ENCODE data around the gene MDH1B. TPM values are rescaled to one million over a fixed set of nuclear protein-coding genes. Genes with fewer than 3 reads are reported as not detected.
A peak's percentile ranks its signal among the peaks of the same experiment; 100 is the strongest.
"Not testable (repeated sequence)": the region's sequence is repeated elsewhere in the genome, so short reads cannot be mapped to it uniquely, and the experiment has no call there.

Gene MDH1B
- total RNA-seq (2021) (2.7 and 4.1 TPM in 2 replicates), Bru-seq, nascent RNA (percentile 28 among the genes with signal in this experiment), BruChase-seq, experiment 1, labeled RNA remaining after a 2-hour chase (percentile 25 among the genes with signal in this experiment), BruChase-seq, experiment 2, labeled RNA remaining after a 6-hour chase (percentile 28 among the genes with signal in this experiment)
- long read RNA-seq, partial matches to known transcripts, result 7 of 7 reads
- long read RNA-seq, other reads (novel, unspliced or antisense), result 0 of 7 reads

DNA sequence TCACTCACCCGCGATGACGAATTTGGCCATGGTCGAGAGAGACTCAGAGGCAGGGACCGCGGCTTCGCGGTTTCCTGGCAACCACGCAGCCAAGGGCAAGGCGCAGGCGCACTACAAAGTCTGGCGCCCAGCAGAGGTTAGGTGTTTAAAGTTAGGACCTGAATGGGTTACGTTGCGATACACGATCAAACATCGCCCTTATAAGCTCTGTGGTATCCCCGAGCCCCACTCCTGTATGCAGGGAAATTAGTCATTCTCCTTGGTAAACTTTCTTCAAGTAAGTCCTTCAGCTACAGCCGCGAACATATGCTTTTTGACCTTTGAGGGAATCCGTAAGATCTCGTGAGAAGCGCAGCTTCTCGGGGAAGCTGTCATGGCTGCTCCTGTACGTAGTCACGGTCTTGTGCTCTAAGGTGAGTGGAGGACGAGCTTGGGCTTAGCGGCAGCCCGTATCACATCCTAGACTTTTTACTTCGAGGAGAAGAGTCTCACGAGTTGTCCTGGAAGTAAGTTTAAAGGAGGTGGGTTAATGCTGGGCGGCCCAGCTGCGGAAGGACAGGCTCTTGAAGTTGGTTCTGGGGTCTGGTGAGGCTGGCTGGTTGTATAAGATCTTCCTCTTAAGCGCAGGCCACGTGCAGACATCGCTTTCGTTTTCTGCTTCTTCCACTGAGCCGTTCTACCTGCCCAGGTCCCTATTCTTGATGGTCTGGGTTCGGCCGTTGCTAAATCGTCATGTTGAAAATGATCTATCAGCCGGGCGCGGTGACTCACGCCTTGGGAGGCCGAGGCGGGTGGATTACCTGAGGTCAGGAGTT, at the start of gene MDH1B, which contains the start of gene FASTKD2:
TSS of gene MDH1B (minus strand) at position 87 of the 815 bp plus-strand sequence. CDS start at position 30, 57 bp downstream.
TSS of gene FASTKD2 (plus strand) at position 365 of the 815 bp plus-strand sequence. CDS start 1,088 bp downstream, outside the sequence.
- ChIA-PET POLR2A (ENCODE audit: unreplicated experiment) (interaction anchor here (0.5 kb wide), 1 partner anchor 1603 kb away, joined by 9 read pairs; no protein-coding TSS in a partner anchor), CTCF (no interaction called here)

DNA sequence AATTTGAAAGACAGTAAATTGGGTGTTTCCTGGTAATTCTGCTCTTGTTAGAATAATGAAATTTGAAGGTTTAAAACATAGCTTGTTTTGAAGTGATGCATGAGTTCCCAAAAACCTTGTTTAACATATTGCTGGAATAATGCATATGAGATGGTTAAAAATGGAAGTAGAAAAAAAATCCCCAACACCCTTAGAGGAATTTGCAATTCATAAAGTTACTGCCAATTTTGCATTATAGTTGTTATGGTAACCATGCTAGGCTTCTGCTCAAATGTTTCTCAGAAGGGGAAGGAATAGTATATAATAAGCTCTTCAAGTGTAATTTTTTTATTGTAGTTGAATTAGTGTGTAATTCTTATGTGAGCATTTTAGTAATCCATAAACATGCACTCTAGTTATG, 49.4 kb upstream of the MDH1B start:
- Histone ChIP-seq H3K27me3 (ENCODE audit: insufficient read depth, low read depth) (no peaks in the 10 kb centered on the region), H3F3A (ENCODE audit: insufficient read depth, low read depth) (no peaks in the 10 kb centered on the region), H3K9me2 (ENCODE audit: insufficient read depth) (no peaks in the 10 kb centered on the region), H3K36me3 (ENCODE audit: low read depth) (no peaks in the 10 kb centered on the region), H3K4me1 (replicated peaks; ENCODE audit: insufficient read depth) (no peaks in the 10 kb centered on the region), H3K4me2 (no peak overlapping the region), H3K9me3 (ENCODE audit: insufficient read depth, low read depth) (no peaks in the 10 kb centered on the region), H3K79me2 (ENCODE audit: low read depth) (no peaks in the 10 kb centered on the region), H4K20me1 (ENCODE audit: insufficient read depth) (no peaks in the 10 kb centered on the region), H2AFZ (no peak overlapping the region), H3K27ac (no peak overlapping the region), H3K4me3 (no peak overlapping the region)
- intact Hi-C loops (cut with micrococcal nuclease; ENCODE audit: unreplicated experiment), result no loop called here
- CTCF ChIA-PET, result no interaction called here
- POLR2A ChIA-PET (ENCODE audit: unreplicated experiment), result interaction anchor here (0.7 kb wide), 1 partner anchor 206 kb away, joined by 3 read pairs; no protein-coding TSS in a partner anchor
- TF ChIP-seq EZH2 (IDR thresholded peaks at IDR 0.05; ENCODE audit: low read depth), result no peak
- TF ChIP-seq, protein P1, sequence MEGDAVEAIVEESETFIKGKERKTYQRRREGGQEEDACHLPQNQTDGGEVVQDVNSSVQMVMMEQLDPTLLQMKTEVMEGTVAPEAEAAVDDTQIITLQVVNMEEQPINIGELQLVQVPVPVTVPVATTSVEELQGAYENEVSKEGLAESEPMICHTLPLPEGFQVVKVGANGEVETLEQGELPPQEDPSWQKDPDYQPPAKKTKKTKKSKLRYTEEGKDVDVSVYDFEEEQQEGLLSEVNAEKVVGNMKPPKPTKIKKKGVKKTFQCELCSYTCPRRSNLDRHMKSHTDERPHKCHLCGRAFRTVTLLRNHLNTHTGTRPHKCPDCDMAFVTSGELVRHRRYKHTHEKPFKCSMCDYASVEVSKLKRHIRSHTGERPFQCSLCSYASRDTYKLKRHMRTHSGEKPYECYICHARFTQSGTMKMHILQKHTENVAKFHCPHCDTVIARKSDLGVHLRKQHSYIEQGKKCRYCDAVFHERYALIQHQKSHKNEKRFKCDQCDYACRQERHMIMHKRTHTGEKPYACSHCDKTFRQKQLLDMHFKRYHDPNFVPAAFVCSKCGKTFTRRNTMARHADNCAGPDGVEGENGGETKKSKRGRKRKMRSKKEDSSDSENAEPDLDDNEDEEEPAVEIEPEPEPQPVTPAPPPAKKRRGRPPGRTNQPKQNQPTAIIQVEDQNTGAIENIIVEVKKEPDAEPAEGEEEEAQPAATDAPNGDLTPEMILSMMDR (conservative IDR thresholded peaks at IDR 0.05), result no peak
- no peak for DNase-seq
- no TSS peak for BruUV-seq (replicated peaks)

More for the DNA sequence above, at the start of gene MDH1B, which contains the start of gene FASTKD2:
- Histone ChIP-seq H3K9me3 (ENCODE audit: insufficient read depth, low read depth) (no peaks in the 10 kb centered on the region), H2AFZ (peak within 1 kb of the TSS; percentile 96), H3K9me2 (ENCODE audit: insufficient read depth) (no peaks in the 10 kb centered on the region), H3F3A (ENCODE audit: insufficient read depth, low read depth) (no peaks in the 10 kb centered on the region), H3K4me2 (peak within 1 kb of the TSS; percentile 79), H3K4me3 (peak within 1 kb of the TSS; percentile 82), H4K20me1 (ENCODE audit: insufficient read depth) (no peaks in the 10 kb centered on the region), H3K4me1 (replicated peaks; ENCODE audit: insufficient read depth) (peaks cover 16% of the 10 kb centered on the region), H3K27ac (peak within 1 kb of the TSS; percentile 74), H3K27me3 (ENCODE audit: insufficient read depth, low read depth) (no peaks in the 10 kb centered on the region), H3K79me2 (ENCODE audit: low read depth) (peaks cover 27% of the 10 kb centered on the region), H3K36me3 (ENCODE audit: low read depth) (peaks cover 8% of the 10 kb centered on the region)
- no peak for TF ChIP-seq EZH2 (IDR thresholded peaks at IDR 0.05; ENCODE audit: low read depth)
- TF ChIP-seq, protein P1 (conservative IDR thresholded peaks at IDR 0.05), result no peak
- intact Hi-C loops (cut with micrococcal nuclease; ENCODE audit: unreplicated experiment), result loop anchor here (5.0 to 10.0 kb wide), 3 partner anchors 73 to 611 kb away; partner anchors contain the start of genes EEF1B2 and NDUFS1
- BruUV-seq (replicated peaks), result no TSS peak
- DNase-seq, result peak; percentile 73 to 79

DNA sequence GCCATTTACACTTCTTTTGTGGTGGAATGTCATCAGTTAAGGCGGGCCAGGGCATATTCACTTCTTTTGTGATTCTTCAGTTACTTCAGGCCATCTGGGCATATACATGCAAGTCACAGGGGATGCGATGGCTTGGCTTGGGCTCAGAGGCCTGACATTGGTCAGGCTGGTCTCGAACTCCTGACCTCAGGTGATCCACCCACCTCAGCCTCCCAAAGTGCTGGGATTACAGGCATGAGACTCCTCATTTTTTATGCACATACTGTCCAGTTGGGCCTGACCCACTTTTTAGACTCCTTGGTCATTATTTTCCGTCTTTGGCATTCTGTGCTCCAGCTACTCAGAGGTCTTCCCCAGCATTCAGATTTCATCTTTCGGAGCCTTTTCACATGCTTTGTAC, 47.3 kb upstream of the MDH1B start:
- H3K36me3 ChIP-seq (ENCODE audit: low read depth); H3K4me1 ChIP-seq (replicated peaks; ENCODE audit: insufficient read depth); CTCF ChIA-PET; H3K9me2 ChIP-seq (ENCODE audit: insufficient read depth); BruUV-seq (replicated peaks); POLR2A ChIA-PET (ENCODE audit: unreplicated experiment); intact Hi-C loops (cut with micrococcal nuclease; ENCODE audit: unreplicated experiment); H3K79me2 ChIP-seq (ENCODE audit: low read depth); H2AFZ ChIP-seq; H3K27me3 ChIP-seq (ENCODE audit: insufficient read depth, low read depth); DNase-seq; H3F3A ChIP-seq (ENCODE audit: insufficient read depth, low read depth); H3K4me3 ChIP-seq; H3K4me2 ChIP-seq; H4K20me1 ChIP-seq (ENCODE audit: insufficient read depth); H3K9me3 ChIP-seq (ENCODE audit: insufficient read depth, low read depth); H3K27ac ChIP-seq: not testable (repeated sequence)

DNA sequence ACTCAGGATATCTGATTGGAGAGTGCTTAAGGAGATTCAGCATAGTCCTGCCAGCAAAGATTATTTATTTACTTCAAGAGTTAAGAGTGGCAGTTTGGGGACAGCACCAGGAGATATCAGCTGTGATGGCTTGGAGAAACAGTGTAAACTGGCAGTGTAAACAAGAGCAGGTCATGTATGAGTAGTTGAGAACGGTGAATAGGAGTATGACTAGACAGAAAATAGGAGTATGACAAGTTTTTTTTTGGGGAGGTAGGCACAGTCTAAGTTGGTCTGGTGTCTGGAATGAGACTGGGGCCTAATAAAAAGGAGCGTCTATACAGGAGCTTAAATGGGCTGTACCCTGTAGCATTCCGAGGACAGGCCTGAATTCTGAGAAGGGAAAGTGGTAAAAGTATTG, 42.5 kb upstream of the MDH1B start:
- H3F3A ChIP-seq (ENCODE audit: insufficient read depth, low read depth); H3K4me3 ChIP-seq; H3K9me3 ChIP-seq (ENCODE audit: insufficient read depth, low read depth); H3K36me3 ChIP-seq (ENCODE audit: low read depth); H4K20me1 ChIP-seq (ENCODE audit: insufficient read depth); DNase-seq; BruUV-seq (replicated peaks); H2AFZ ChIP-seq; POLR2A ChIA-PET (ENCODE audit: unreplicated experiment); H3K27ac ChIP-seq; H3K4me2 ChIP-seq; H3K79me2 ChIP-seq (ENCODE audit: low read depth); H3K9me2 ChIP-seq (ENCODE audit: insufficient read depth); H3K4me1 ChIP-seq (replicated peaks; ENCODE audit: insufficient read depth); H3K27me3 ChIP-seq (ENCODE audit: insufficient read depth, low read depth); intact Hi-C loops (cut with micrococcal nuclease; ENCODE audit: unreplicated experiment); CTCF ChIA-PET: not testable (repeated sequence)

Measured in PC-9 (cell line).